HepG2 (cell line): ENCODE results near the gene HTR6. TPM values are rescaled to one million over a fixed set of nuclear protein-coding genes. Genes with fewer than 3 reads are reported as not detected.

ENCODE experiments used
- ATAC-seq: fragments of 200-7000 bp; cut with Tn5 transposase; 3 replicates; pipeline ENCODE4 v1.9.1; 2020; ENCODE audit warnings: mild to moderate bottlenecking, moderate library complexity
- BruUV-seq: library from RNA; stranded (reverse); fragments of 400-500 nt; replicated peaks from 2 replicates; lab custom pipeline; 2021; lab: Mats Ljungman, UMichigan
- CTCF ChIA-PET: fragments of 300-600 bp; formaldehyde crosslinking; extraction: SDS; loops from one replicate; lab custom pipeline; 2021; ENCODE audit warnings: low total read pairs, inconsistent platforms, low intra/inter-chr PET ratio; lab: Yijun Ruan, JAX
- POLR2A ChIA-PET: fragments of 350-600 bp; sonication (Branson Sonifier 250); formaldehyde crosslinking; loops from one replicate; lab custom pipeline; 2020; ENCODE audit warnings: antibody characterized with exemption, inconsistent platforms; lab: Yijun Ruan, JAX
- DNase-seq: peaks from one replicate; pipeline ENCODE4 v3.0.0-alpha.2; 2015; ENCODE audit warnings: low spot score
- FAIRE-seq: peaks from 3 replicates; lab custom pipeline; 2011; peaks lifted over from hg19 to GRCh38; lab: Jason Lieb, UNC
- H2AFZ ChIP-seq: one replicate; pipeline ENCODE4 v1.6.1; 2011; ENCODE audit warnings: low read length, inconsistent platforms
- H3K27ac ChIP-seq: fragments of 300-600 bp; 3 replicates; pipeline ENCODE4 v1.8.0; 2011; ENCODE audit warnings: mixed run types, mild to moderate bottlenecking, mixed read lengths, low read length, inconsistent platforms; ENCODE audit not compliant: insufficient read depth; ENCODE audit errors: extremely low read length
- H3K27me3 ChIP-seq, 2 experiments: fragments of 200-600 bp in 1 of 2; 2 replicates in 1 of 2; 3 replicates in 1 of 2; pipeline versions ENCODE4 v1.6.0 to v1.8.0; 2011; ENCODE audit warnings: low read length in 2 of 2, mild to moderate bottlenecking in 2 of 2, moderate library complexity in 2 of 2, inconsistent platforms in 1 of 2; ENCODE audit not compliant: insufficient read depth in 2 of 2, control insufficient read depth in 1 of 2
- H3K36me3 ChIP-seq, 2 experiments: fragments of 200-600 bp in 1 of 2; replicated peaks in 1 of 2; 2 replicates in 1 of 2; 3 replicates in 1 of 2; pipeline versions ENCODE4 v1.5.1 to v1.8.0; 2011; ENCODE audit warnings: low read length in 2 of 2, inconsistent platforms in 1 of 2; ENCODE audit not compliant: insufficient read depth in 2 of 2, control insufficient read depth in 1 of 2
- H3K4me1 ChIP-seq: 2 replicates; pipeline ENCODE4 v1.5.1; 2012; ENCODE audit warnings: low read length, inconsistent platforms; ENCODE audit not compliant: insufficient read depth
- H3K4me2 ChIP-seq: 2 replicates; pipeline ENCODE4 v1.6.0; 2011; ENCODE audit warnings: low read depth, low read length, inconsistent platforms
- H3K4me3 ChIP-seq, 3 experiments: fragments of 200-600 bp in 1 of 3; sonication (generic), shearing (Covaris generic) in 1 of 3; replicated peaks in 1 of 3; 2 replicates each; pipeline ENCODE4 v1.5.1; 2011 to 2016; ENCODE audit warnings: low read length in 3 of 3, inconsistent platforms in 2 of 3, low read depth in 2 of 3, mild to moderate bottlenecking in 2 of 3, control low read depth in 1 of 3, mixed read lengths in 1 of 3; ENCODE audit not compliant: insufficient read depth in 1 of 3
- H3K79me2 ChIP-seq: one replicate; pipeline ENCODE4 v1.6.1; 2011; ENCODE audit warnings: low read length, inconsistent platforms; ENCODE audit not compliant: insufficient read depth
- H3K9ac ChIP-seq: 2 replicates; pipeline ENCODE4 v1.6.0; 2011; ENCODE audit warnings: mild to moderate bottlenecking, low read depth, low read length, inconsistent platforms; ENCODE audit not compliant: insufficient read depth
- H3K9me3 ChIP-seq: 2 replicates; pipeline ENCODE4 v1.5.1; 2012; ENCODE audit warnings: mild to moderate bottlenecking, low read length
- H4K20me1 ChIP-seq: 2 replicates; pipeline ENCODE4 v1.6.0; 2011; ENCODE audit warnings: inconsistent platforms, mild to moderate bottlenecking, low read length, moderate library complexity; ENCODE audit not compliant: insufficient read depth
- ATRX ChIP-seq: sonication (generic); formaldehyde crosslinking; IDR thresholded peaks from 2 replicates; pipeline ENCODE4 v1.4.0; 2020; ENCODE audit warnings: missing genetic modification reagents, borderline replicate concordance
- CSRNP1 ChIP-seq: sonication (generic); formaldehyde crosslinking; IDR thresholded peaks from 2 replicates; pipeline ENCODE4 v1.8.1; 2023; ENCODE audit warnings: mild to moderate bottlenecking, missing genetic modification reagents
- ETV5 ChIP-seq: IDR thresholded peaks from 2 replicates; pipeline ENCODE4 v1.6.1; 2018; ENCODE audit warnings: missing biosample characterization, missing genetic modification reagents, inconsistent platforms, borderline replicate concordance
- FOXK1 ChIP-seq: sonication (generic); formaldehyde crosslinking; IDR thresholded peaks from 2 replicates; pipeline ENCODE4 v1.4.0; 2020; ENCODE audit warnings: low read depth, missing genetic modification reagents, borderline replicate concordance
- RBM39 ChIP-seq: fragments of 200-400 bp; formaldehyde crosslinking; IDR thresholded peaks from one replicate; pipeline ENCODE4 v1.6.1; 2018; ENCODE audit warnings: antibody characterized with exemption, mild to moderate bottlenecking, low read depth, low read length; ENCODE audit not compliant: poor library complexity, severe bottlenecking
- SAP130 ChIP-seq: IDR thresholded peaks from 2 replicates; pipeline ENCODE4 v1.6.1; 2016; ENCODE audit warnings: low read depth
- SMAD9 ChIP-seq: sonication (generic); formaldehyde crosslinking; IDR thresholded peaks from 2 replicates; pipeline ENCODE4 v1.5.1; 2020; ENCODE audit warnings: mild to moderate bottlenecking, missing genetic modification reagents
- TBL1XR1 ChIP-seq: fragments of 150-350 bp; IDR thresholded peaks from 2 replicates; pipeline ENCODE4 v1.6.1; 2014; ENCODE audit warnings: borderline replicate concordance, low read length; ENCODE audit not compliant: partially characterized antibody
- ZFY ChIP-seq: sonication (generic); formaldehyde crosslinking; IDR thresholded peaks from 2 replicates; pipeline ENCODE4 v1.4.0; 2020; ENCODE audit warnings: missing genetic modification reagents
- ZNF136 ChIP-seq: sonication (generic); formaldehyde crosslinking; IDR thresholded peaks from 2 replicates; pipeline ENCODE4 v1.8.1; 2022; ENCODE audit warnings: low read depth, mild to moderate bottlenecking, moderate library complexity, missing genetic modification reagents
- ZNF34 ChIP-seq: sonication (generic); formaldehyde crosslinking; IDR thresholded peaks from 2 replicates; pipeline ENCODE4 v1.4.0; 2020; ENCODE audit warnings: mild to moderate bottlenecking, missing genetic modification reagents, borderline replicate concordance
- ZNF674 ChIP-seq: sonication (generic); formaldehyde crosslinking; IDR thresholded peaks from 2 replicates; pipeline ENCODE4 v1.5.0; 2020; ENCODE audit warnings: low read depth, mild to moderate bottlenecking, missing genetic modification reagents
- ZNF788 ChIP-seq: sonication (generic); formaldehyde crosslinking; IDR thresholded peaks from 2 replicates; pipeline ENCODE4 v1.5.0; 2020; ENCODE audit warnings: mild to moderate bottlenecking, missing genetic modification reagents, borderline replicate concordance
- whole genome bisulfite sequencing: methylation state at CpG from one replicate; pipeline ENCODE4 v1.1.6; 2017; ENCODE audit warnings: low lambda C conversion rate; 5-methylcytosine and 5-hydroxymethylcytosine counted together
- in situ Hi-C: cut with HindIII; loops from 2 replicates; pipeline ENCODE4 v1.10.0; 2017; ENCODE audit warnings: low pct_unique_long_range_greater_than_20kb; ENCODE audit not compliant: extremely low pct_ligation_motif_present
- intact Hi-C: fragments of 100-400 bp; cut with micrococcal nuclease; formaldehyde crosslinking; loops from one replicate; pipeline ENCODE4 v1.10.0; 2022; ENCODE audit not compliant: unreplicated experiment
- polyA plus RNA-seq, 8 experiments: library from polyadenylated mRNA; depleted of rRNA in 3 of 8; stranded (reverse) in 7 of 8; unstranded in 1 of 8; fragments of >200 nt; fragmentation: Illumina TruSeq in 4 of 8; extraction: Trizol in 4 of 8; gene quantifications; 2 replicates each; pipeline versions ENCODE4 v1.2.1 to v1.2.3, GENCODE V29; 2011 to 2016; ENCODE audit warnings: low read depth in 4 of 8, missing spikeins in 1 of 8, mixed read lengths in 1 of 8; ENCODE audit not compliant: insufficient read depth in 1 of 8
- total RNA-seq, 5 experiments: library from RNA; depleted of rRNA; stranded (reverse); fragments of >200 nt; fragmentation: Illumina TruSeq; extraction: Trizol; gene quantifications; 2 replicates each; pipeline ENCODE4 v1.2.3, GENCODE V29; 2016; ENCODE audit warnings: low read depth in 1 of 5
- TF ChIP-seq, protein P1 (sequence below): sonication (generic); formaldehyde crosslinking; IDR thresholded peaks from 2 replicates; pipeline ENCODE4 v1.4.0; 2020; ENCODE audit warnings: missing genetic modification reagents, low read depth, mild to moderate bottlenecking, borderline replicate concordance
- TF ChIP-seq, protein P2 (sequence below): sonication (generic); formaldehyde crosslinking; IDR thresholded peaks from 2 replicates; pipeline ENCODE4 v1.4.0; 2020; ENCODE audit warnings: mild to moderate bottlenecking, missing genetic modification reagents

HTR6 gene
- total and polyA plus RNA-seq, 2 of the 13 experiments (the other 11 are each of a cell fraction or from before 2014, with no cell fraction given) = 0.04 TPM; not detected in 1

GRCh38 chr1:19625291-19625937 lies 39.3 kb upstream of the HTR6 start:
- 97% methylated on average over 7 of the region's 8 CpGs for WGBS
- no peak overlapping the region for H3K4me3 ChIP-seq
- no peak overlapping the region for H3K9ac ChIP-seq
- no peak overlapping the region for H3K4me2 ChIP-seq
- CTCF ChIA-PET = no interaction called here
- H3K9me3 ChIP-seq = no peaks in the 10 kb centered on the region
- peaks cover 9 to 28% of the 10 kb centered on the region in 2 experiments; a peak in 4 of 5 replicates for H3K36me3 ChIP-seq
- in situ Hi-C loops (no loop called here), intact Hi-C loops (no loop called here)
- BruUV-seq = no TSS peak
- H3K79me2 ChIP-seq = peaks cover 10% of the 10 kb centered on the region
- H3K4me1 ChIP-seq = peaks cover 25% of the 10 kb centered on the region
- H4K20me1 ChIP-seq = no peaks in the 10 kb centered on the region; the same call in 1 of the 2 replicates
- no peaks in the 10 kb centered on the region for H3K27me3 ChIP-seq
- no peak overlapping the region for H2AFZ ChIP-seq
- TF ChIP-seq ZNF34 (no peak), TBL1XR1 (no peak), ZNF788 (no peak), SAP130 (CRISPR knock-in tag) (no peak), FOXK1 (CRISPR knock-in tag) (no peak), ATRX (CRISPR knock-in tag) (no peak), ETV5 (no peak), ZFY (CRISPR knock-in tag) (no peak), ZNF674 (CRISPR knock-in tag) (no peak), RBM39 (no peak), SMAD9 (CRISPR knock-in tag) (no peak), ZNF136 (CRISPR knock-in tag) (no peak), CSRNP1 (CRISPR knock-in tag) (no peak)
- TF ChIP-seq, protein P1, sequence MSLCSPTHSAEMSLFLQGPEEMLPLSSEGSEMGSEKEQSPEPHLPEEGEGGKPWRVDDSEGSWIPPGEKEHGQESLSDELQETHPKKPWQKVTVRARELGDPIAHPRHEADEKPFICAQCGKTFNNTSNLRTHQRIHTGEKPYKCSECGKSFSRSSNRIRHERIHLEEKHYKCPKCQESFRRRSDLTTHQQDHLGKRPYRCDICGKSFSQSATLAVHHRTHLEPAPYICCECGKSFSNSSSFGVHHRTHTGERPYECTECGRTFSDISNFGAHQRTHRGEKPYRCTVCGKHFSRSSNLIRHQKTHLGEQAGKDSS = no peak
- TF ChIP-seq, protein P2, sequence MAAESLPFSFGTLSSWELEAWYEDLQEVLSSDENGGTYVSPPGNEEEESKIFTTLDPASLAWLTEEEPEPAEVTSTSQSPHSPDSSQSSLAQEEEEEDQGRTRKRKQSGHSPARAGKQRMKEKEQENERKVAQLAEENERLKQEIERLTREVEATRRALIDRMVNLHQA (CRISPR knock-in tag) = no peak
- H3K27ac ChIP-seq = no peak overlapping the region
- FAIRE-seq = no peak
- POLR2A ChIA-PET = no interaction called here
- no peak for ATAC-seq
- DNase-seq = no peak
